GM18505 (cell line): ENCODE results near the gene EPB41L2.
A peak's percentile ranks its signal among the peaks of the same experiment; 100 is the strongest.
"Not testable (repeated sequence)": the region's sequence is repeated elsewhere in the genome, so short reads cannot be mapped to it uniquely, and the experiment has no call there.

Source experiments
- ATAC-seq: cut with Tn5 transposase; IDR thresholded peaks from one replicate; pipeline ENCODE4 v1.9.1; 2021; ENCODE audit not compliant: unreplicated experiment
- POLR2A ChIP-seq: IDR thresholded peaks from 4 replicates; pipeline ENCODE4 v1.6.1; 2011; ENCODE audit warnings: borderline replicate concordance; ENCODE audit not compliant: insufficient read depth, insufficient read length; ENCODE audit errors: extremely low read depth

Gene EPB41L2

GRCh38 chr6:130928158-130928912 lies 134.7 kb downstream of the EPB41L2 start:
- no peak for ATAC-seq
- no peak for TF ChIP-seq POLR2A

- TF ChIP-seq POLR2A: no peak
- ATAC-seq: no peak
Measured at GRCh38 chr6:130927305-130927704, 135.7 kb downstream of the EPB41L2 start.

GRCh38 chr6:130923350-130923749 lies 139.7 kb downstream of the EPB41L2 start:
- ATAC-seq: no peak
- TF ChIP-seq POLR2A: no peak

DNA sequence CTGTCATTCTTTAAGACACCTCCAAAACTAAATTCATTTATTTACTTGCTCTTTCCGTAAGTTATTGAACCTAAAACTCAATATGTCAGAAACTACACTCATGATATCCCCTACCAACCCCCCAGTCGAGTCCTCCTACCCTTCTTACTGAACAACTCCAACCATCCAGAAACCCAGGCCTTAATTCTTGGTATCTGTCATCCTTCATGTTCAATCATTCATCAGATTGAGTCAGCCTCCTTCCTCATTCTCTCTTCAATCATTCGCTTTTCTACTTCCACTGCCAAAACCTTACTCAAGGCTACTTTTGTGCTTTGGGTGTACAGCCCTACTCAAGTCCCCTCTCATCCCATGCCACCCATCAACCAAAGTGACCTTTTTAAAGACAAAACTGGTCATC lies 140.1 kb downstream of the EPB41L2 start:
- no peak for TF ChIP-seq POLR2A
- no peak for ATAC-seq

- ATAC-seq: no peak
- TF ChIP-seq POLR2A: no peak
Measured at GRCh38 chr6:130920969-130921368, 142.1 kb downstream of the EPB41L2 start.

GRCh38 chr6:130918171-130918570 lies 144.9 kb downstream of the EPB41L2 start:
- no peak for ATAC-seq
- TF ChIP-seq POLR2A: no peak

GRCh38 chr6:130915606-130916005 lies 147.4 kb downstream of the EPB41L2 start:
- not testable (repeated sequence) for ATAC-seq

GRCh38 chr6:130913120-130913519 lies 149.9 kb downstream of the EPB41L2 start:
- TF ChIP-seq POLR2A: no peak
- peak; percentile 85 for ATAC-seq

- no peak for ATAC-seq
- TF ChIP-seq POLR2A: no peak
Measured at GRCh38 chr6:130912434-130912833, 150.6 kb downstream of the EPB41L2 start.

DNA sequence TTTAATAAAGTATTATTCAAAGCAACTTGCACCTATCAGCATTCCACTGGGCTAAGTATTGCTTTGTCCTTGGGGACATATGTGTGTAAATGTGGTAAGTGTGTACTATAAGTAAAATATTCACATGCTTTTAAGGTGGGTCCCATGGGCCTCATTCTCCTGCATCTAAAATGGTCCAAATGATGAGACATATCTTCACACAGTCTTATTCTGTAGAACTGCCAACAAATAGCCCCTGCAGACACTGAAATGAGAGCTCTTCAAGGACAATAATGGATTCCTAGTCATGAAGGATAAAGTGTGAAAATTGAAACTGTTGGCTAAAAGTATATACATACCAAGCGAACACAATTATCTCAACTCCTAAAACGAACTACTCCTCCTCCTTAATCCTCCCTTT lies 154.1 kb downstream of the EPB41L2 start:
- no peak for ATAC-seq
- TF ChIP-seq POLR2A: no peak

DNA sequence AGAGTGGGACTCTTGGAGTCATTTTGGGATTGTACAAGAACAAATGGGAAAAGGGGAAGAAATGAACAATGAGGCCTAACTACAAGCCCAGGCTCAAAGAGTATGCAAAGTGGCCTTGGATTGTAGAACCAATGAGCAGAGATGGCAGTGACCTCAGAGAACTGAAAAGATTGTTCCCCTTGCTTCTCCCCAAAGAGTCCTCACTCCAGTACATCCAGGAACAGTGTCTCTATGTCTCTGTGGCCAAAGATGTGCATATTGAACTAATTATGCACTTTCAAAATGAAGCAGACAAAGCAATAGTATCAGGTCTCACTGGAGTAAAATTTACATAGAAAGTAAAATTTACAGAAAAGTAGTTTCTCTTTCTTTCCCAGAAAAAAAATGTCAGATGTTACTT lies 154.9 kb downstream of the EPB41L2 start:
- no peak for TF ChIP-seq POLR2A
- ATAC-seq: no peak

GRCh38 chr6:130907687-130908086 lies 155.4 kb downstream of the EPB41L2 start:
- TF ChIP-seq POLR2A: no peak
- ATAC-seq: no peak

- ATAC-seq: no peak
- no peak for TF ChIP-seq POLR2A
Measured at GRCh38 chr6:130906736-130907381, 156.2 kb downstream of the EPB41L2 start.

DNA sequence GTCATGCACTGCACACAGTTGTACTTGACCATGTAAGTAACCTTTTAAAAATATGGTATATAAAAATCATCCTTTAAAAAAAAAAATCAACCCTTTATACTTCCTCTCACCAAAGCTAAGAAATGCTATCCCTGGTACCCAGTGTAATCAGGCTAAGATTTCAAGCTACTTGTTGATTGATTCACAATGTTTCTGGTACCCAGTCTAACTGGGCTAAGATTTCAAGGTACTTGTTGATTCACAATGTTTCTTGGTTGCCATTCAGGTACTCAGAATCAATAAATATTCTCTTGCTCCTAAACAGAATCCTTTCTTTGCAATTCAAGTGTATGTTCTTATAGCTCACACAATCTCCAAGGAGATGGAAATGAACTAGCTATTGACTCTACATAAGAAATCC lies 159.4 kb downstream of the EPB41L2 start:
- no peak for ATAC-seq
- no peak for TF ChIP-seq POLR2A
